ENCODE results near the gene TPK1. TPM values are rescaled to one million over a fixed set of nuclear protein-coding genes. Genes with fewer than 3 reads are reported as not detected.

The TPK1 gene
- total RNA-seq, 1 experiment from 2014 or later, result 3.1 TPM

DNA sequence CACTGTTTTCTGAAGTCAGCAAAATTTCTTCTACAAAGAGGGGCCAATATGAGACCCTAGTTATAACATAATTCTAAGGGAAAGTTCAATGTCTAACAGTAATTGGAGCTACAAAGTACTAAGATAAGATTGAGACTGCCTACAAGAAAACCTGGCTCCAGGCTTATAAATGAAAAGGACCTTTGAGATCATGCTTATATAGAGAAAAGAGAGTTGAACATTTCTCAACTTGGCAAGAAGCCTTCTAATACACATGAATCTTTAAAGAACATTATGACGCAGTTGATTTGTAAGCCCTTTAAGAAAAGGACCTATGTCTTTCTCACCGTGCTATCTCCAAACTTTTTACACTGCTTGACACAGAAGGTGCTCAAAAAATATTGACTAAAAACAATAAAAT lies 87.9 kb downstream of the TPK1 start:
- no peak for DNase-seq
- no peak overlapping the region for H4K8ac ChIP-seq (replicated peaks; ENCODE audit: insufficient read length, low read depth, low read length)
- no peaks in the 10 kb centered on the region for H3K4me1 Mint-ChIP-seq
- H3K4me2 ChIP-seq (ENCODE audit: insufficient read depth, insufficient read length, low read length), result no peak overlapping the region
- H2BK12ac ChIP-seq (ENCODE audit: insufficient read length, low read depth, low read length), result no peak overlapping the region
- H4K5ac ChIP-seq (ENCODE audit: insufficient read length, low read depth, low read length), result no peak overlapping the region
- H3K9me3 ChIP-seq (ENCODE audit: control insufficient read depth, low read depth, low read length), result no peaks in the 10 kb centered on the region
- H3K27ac ChIP-seq (ENCODE audit: insufficient read length, low read depth, low read length), result no peak overlapping the region
- no peak overlapping the region for H3T11ph ChIP-seq (ENCODE audit: low read length)
- H3K9ac ChIP-seq (ENCODE audit: extremely low read depth, insufficient read length, low read length), result no peak overlapping the region
- no peaks in the 10 kb centered on the region for H3K4me1 ChIP-seq (ENCODE audit: insufficient read depth, low read length)
- H3K18ac ChIP-seq (ENCODE audit: insufficient read length, low read depth, low read length), result no peak overlapping the region
- H2AFZ ChIP-seq (ENCODE audit: low read length), result no peak overlapping the region
- TF ChIP-seq, protein P1, sequence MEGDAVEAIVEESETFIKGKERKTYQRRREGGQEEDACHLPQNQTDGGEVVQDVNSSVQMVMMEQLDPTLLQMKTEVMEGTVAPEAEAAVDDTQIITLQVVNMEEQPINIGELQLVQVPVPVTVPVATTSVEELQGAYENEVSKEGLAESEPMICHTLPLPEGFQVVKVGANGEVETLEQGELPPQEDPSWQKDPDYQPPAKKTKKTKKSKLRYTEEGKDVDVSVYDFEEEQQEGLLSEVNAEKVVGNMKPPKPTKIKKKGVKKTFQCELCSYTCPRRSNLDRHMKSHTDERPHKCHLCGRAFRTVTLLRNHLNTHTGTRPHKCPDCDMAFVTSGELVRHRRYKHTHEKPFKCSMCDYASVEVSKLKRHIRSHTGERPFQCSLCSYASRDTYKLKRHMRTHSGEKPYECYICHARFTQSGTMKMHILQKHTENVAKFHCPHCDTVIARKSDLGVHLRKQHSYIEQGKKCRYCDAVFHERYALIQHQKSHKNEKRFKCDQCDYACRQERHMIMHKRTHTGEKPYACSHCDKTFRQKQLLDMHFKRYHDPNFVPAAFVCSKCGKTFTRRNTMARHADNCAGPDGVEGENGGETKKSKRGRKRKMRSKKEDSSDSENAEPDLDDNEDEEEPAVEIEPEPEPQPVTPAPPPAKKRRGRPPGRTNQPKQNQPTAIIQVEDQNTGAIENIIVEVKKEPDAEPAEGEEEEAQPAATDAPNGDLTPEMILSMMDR (conservative IDR thresholded peaks at IDR 0.05), result no peak
- no peaks in the 10 kb centered on the region; a peak in 1 of 5 replicates for H3K9me3 Mint-ChIP-seq
- H2BK20ac ChIP-seq (ENCODE audit: low read depth, low read length, poor library complexity, severe bottlenecking), result no peak overlapping the region
- H3K23me2 ChIP-seq (ENCODE audit: insufficient read length, low read depth, low read length, poor library complexity, severe bottlenecking), result no peaks in the 10 kb centered on the region
- H3K23ac ChIP-seq (ENCODE audit: insufficient read length, low read depth, low read length), result no peak overlapping the region
- no peak overlapping the region for H3K14ac ChIP-seq (ENCODE audit: insufficient read depth, low read length)
- H2BK15ac ChIP-seq (ENCODE audit: low read depth, low read length), result no peak overlapping the region
- no CpG with 5 or more reads among the region's 2 CpGs for WGBS (ENCODE audit: extremely low coverage, insufficient read length, low lambda C conversion rate)
- no peak overlapping the region for H2AK5ac ChIP-seq (ENCODE audit: insufficient read length, low read length)
- no peaks in the 10 kb centered on the region for H4K20me1 ChIP-seq (ENCODE audit: control insufficient read depth, insufficient read depth, insufficient read length)
- no peak overlapping the region for H3K27ac Mint-ChIP-seq
- no peak overlapping the region for H4K91ac ChIP-seq (ENCODE audit: insufficient read length, low read depth, low read length)
- H3K79me1 ChIP-seq (ENCODE audit: insufficient read depth, low read depth, low read length, poor library complexity, severe bottlenecking), result no peaks in the 10 kb centered on the region
- no peak overlapping the region for H3K4me3 Mint-ChIP-seq
- no peaks in the 10 kb centered on the region for H3K27me3 ChIP-seq (ENCODE audit: insufficient read depth, low read length)
- no peaks in the 10 kb centered on the region for H3K27me3 Mint-ChIP-seq (ENCODE audit: low read depth)
- no peak overlapping the region for H2BK120ac ChIP-seq (ENCODE audit: low read depth, low read length, poor library complexity, severe bottlenecking)
- no peak overlapping the region for H3K4ac ChIP-seq (ENCODE audit: low read depth, low read length)
- no peaks in the 10 kb centered on the region; a peak in 1 of 7 replicates for H3K36me3 Mint-ChIP-seq (ENCODE audit: insufficient read depth in 1 of 3, low read depth in 3 of 3)
- no peaks in the 10 kb centered on the region for H3K79me2 ChIP-seq (ENCODE audit: insufficient read depth, low read length)
- no peak overlapping the region for H2BK5ac ChIP-seq (ENCODE audit: insufficient read length, low read length)
- no peak overlapping the region for H3K56ac ChIP-seq (ENCODE audit: insufficient read length, low read depth, low read length)

Measured in H9 (cell line).